Neutrophil (primary cell): Measurements from ENCODE around the gene PI3.

Experiments used
- H3K27ac ChIP-seq: fragments of 200-600 bp; sonication (generic); 2 replicates; pipeline ENCODE4 v1.5.1; 2016; ENCODE audit warnings: mild to moderate bottlenecking, moderate library complexity
- H3K27me3 ChIP-seq: fragments of 200-600 bp; sonication (generic); 2 replicates; pipeline ENCODE4 v1.6.0; 2016; ENCODE audit warnings: mild to moderate bottlenecking
- H3K36me3 ChIP-seq: fragments of 200-600 bp; sonication (generic); 2 replicates; pipeline ENCODE4 v1.5.1; 2017
- H3K4me1 ChIP-seq, 2 experiments: fragments of 200-600 bp in 1 of 2; sonication (generic) in 1 of 2; 1 replicate in 1 of 2; 2 replicates in 1 of 2; pipeline versions ENCODE4 v1.5.1 to v1.6.1; 2013 to 2016; ENCODE audit warnings: low read depth in 1 of 2, low read length in 1 of 2, mild to moderate bottlenecking in 1 of 2, moderate library complexity in 1 of 2; ENCODE audit not compliant: control insufficient read depth in 1 of 2, insufficient read depth in 1 of 2
- H3K4me3 ChIP-seq, 2 experiments: fragments of 200-600 bp in 1 of 2; sonication (generic) in 1 of 2; 1 replicate in 1 of 2; 2 replicates in 1 of 2; pipeline ENCODE4 v1.5.1; 2013 to 2016; ENCODE audit warnings: low read depth in 1 of 2, low read length in 1 of 2, mild to moderate bottlenecking in 1 of 2, moderate library complexity in 1 of 2
- H3K9me3 ChIP-seq: fragments of 200-600 bp; sonication (generic); 2 replicates; pipeline ENCODE4 v1.5.1; 2016
- TF ChIP-seq, protein P1 (sequence below): fragments of 200-600 bp; sonication (generic); IDR thresholded peaks from 2 replicates; pipeline ENCODE4 v1.5.1; 2016; ENCODE audit warnings: antibody characterized with exemption

Gene PI3

DNA sequence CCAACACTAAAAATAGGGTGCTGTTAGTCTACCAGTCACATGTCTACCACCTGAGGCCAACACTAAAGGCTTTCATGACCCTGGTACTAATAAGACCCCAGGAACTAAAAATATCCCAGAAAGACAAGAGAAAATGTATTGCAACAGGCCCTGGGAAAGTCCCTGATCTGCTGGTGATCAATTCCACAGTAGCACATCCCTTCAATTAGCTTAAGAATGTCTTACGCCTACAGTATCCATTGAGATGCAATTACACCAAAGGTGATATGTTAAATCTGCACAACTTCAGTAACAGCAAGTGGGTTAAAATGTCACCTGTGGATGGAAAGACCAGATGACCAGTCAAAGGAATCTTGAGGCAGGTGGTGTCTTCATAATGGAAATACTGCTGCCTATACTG is 35.2 kb downstream of the PI3 start:
- peaks cover 0 to 7% of the 10 kb centered on the region in 2 experiments for H3K4me1 ChIP-seq
- H3K36me3 ChIP-seq: no peaks in the 10 kb centered on the region
- H3K27me3 ChIP-seq: peaks cover 32% of the 10 kb centered on the region
- H3K4me3 ChIP-seq: no peak overlapping the region
- TF ChIP-seq, protein P1, sequence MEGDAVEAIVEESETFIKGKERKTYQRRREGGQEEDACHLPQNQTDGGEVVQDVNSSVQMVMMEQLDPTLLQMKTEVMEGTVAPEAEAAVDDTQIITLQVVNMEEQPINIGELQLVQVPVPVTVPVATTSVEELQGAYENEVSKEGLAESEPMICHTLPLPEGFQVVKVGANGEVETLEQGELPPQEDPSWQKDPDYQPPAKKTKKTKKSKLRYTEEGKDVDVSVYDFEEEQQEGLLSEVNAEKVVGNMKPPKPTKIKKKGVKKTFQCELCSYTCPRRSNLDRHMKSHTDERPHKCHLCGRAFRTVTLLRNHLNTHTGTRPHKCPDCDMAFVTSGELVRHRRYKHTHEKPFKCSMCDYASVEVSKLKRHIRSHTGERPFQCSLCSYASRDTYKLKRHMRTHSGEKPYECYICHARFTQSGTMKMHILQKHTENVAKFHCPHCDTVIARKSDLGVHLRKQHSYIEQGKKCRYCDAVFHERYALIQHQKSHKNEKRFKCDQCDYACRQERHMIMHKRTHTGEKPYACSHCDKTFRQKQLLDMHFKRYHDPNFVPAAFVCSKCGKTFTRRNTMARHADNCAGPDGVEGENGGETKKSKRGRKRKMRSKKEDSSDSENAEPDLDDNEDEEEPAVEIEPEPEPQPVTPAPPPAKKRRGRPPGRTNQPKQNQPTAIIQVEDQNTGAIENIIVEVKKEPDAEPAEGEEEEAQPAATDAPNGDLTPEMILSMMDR: no peak
- no peak overlapping the region for H3K27ac ChIP-seq
- H3K9me3 ChIP-seq: no peaks in the 10 kb centered on the region

DNA sequence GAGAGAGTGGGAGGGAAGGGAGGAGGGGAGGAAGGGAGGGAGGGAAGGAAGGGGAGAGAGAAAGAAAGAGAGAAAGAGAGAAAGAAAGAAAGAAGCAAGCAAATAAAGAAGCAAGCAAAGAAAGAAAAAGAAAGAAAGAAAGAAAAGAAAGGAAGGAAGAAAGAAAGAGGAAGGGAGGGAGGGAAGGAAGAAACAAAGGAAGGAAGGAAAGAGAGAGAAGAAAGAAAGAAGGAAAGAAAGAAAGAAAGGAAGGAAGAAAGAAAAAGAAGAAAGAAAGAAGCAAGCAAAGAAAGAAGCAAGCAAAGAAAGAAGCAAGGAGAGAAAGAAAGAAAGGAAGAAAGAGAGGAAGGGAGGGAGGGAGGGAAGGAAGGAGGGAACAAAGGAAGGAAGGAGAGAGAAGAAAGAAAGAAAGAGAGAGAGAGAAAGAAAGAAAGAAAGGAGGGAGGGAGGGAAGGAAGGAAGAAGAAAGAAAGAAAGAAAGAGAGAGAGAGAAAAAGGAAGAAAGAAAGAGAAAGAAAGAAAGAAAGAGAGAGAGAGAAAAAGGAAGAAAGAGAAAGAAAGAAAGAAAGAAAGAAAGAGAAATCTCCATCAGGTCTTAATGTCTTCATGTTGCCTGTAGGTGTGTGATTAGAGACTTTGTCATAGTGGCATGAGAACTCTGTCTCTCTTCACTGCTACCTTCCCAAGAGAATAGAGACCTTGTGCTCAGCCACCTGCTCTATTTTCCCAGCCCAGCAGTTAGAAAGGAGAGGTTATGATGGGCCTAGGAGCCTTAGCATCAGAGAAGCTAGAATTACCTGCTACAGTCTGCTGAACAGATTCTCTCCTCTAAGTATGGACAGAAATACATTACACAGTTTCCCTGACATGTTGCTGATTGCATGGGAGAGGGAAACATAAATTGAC is 37.1 kb downstream of the PI3 start:
- TF ChIP-seq, protein P1: no peak
- no peak overlapping the region for H3K4me3 ChIP-seq
- peaks cover 22% of the 10 kb centered on the region for H3K27me3 ChIP-seq
- no peak overlapping the region for H3K27ac ChIP-seq
- peaks cover 0 to 4% of the 10 kb centered on the region in 2 experiments for H3K4me1 ChIP-seq
- no peaks in the 10 kb centered on the region for H3K36me3 ChIP-seq
- no peaks in the 10 kb centered on the region for H3K9me3 ChIP-seq

DNA sequence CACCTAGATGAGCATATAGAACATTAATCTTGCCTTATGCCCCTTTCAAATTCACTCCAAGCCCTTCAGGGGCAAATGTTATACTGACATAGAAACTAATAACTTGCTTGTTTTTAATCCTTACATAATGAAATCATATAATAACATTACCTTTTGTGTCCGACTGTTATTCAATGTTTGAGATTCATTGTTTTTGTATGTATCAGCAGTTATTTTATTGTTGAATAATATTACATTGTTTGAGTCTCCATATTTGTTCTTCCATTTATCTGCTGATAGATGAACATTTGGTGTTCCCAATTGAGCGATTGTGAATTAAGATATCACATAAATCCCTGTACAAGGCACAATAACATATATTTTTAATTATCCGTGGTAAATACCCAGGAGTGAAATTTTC is 38.1 kb downstream of the PI3 start:
- Histone ChIP-seq H3K4me1 (no peaks in the 10 kb centered on the region), H3K4me3 (no peak overlapping the region), H3K36me3 (no peaks in the 10 kb centered on the region), H3K27me3 (peaks cover 12% of the 10 kb centered on the region), H3K27ac (no peak overlapping the region), H3K9me3 (no peaks in the 10 kb centered on the region)
- TF ChIP-seq, protein P1: no peak

DNA sequence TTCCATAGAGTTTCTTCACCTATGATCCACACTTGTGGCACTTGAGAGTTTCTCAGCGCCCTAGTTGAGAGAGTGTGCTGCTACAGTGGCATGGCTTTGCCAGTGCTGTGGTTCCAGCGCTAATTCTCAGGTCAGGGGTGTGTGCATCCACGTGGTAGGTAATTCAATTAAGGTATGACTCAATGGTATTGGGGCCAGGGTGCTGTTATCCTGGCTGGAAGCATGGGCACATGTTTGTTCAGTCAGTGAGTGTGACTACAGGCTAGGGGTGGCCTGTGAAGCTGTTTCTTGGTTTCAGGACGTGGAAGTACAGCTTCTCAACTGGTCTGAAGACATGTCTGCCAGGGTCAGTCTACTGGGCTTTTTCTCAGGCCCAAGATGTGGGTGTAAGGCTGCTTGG is 43.4 kb downstream of the PI3 start:
- H3K4me1 ChIP-seq: no peaks in the 10 kb centered on the region
- H3K4me3 ChIP-seq: no peak overlapping the region
- H3K36me3 ChIP-seq: no peaks in the 10 kb centered on the region
- TF ChIP-seq, protein P1: no peak
- H3K27me3 ChIP-seq: peaks cover 49% of the 10 kb centered on the region
- H3K27ac ChIP-seq: no peak overlapping the region
- H3K9me3 ChIP-seq: no peaks in the 10 kb centered on the region

DNA sequence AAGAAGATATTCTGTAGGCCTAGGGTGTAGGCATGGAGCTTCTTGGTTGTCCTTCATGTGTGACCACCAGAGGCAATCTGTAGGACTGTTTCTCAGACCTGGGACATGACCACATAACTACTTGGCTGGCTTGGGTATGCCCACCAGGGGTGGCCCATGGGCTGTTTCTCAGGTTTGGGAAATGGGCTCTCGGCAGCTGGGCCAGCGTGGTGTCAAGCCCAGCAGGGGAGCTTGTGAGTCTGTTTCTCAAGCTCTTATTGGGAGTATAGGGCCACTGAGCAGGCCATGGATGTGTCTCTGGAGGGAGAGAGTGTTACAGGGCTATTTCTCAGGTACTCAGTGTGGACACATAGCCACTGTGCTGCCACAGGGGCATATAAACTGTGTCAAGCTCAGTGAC is 43.9 kb downstream of the PI3 start:
- TF ChIP-seq, protein P1: no peak
- no peaks in the 10 kb centered on the region for H3K4me1 ChIP-seq
- no peak overlapping the region for H3K4me3 ChIP-seq
- peaks cover 49% of the 10 kb centered on the region for H3K27me3 ChIP-seq
- no peak overlapping the region for H3K27ac ChIP-seq
- H3K9me3 ChIP-seq: no peaks in the 10 kb centered on the region
- no peaks in the 10 kb centered on the region for H3K36me3 ChIP-seq
